Suprapubic skin (tissue), 4 donors: ENCODE measurements around the gene NFX1. TPM values are rescaled to one million over a fixed set of nuclear protein-coding genes. Genes with fewer than 3 reads are reported as not detected.

Experiments used
- DNase-seq, 2 donors: peaks; one replicate each; pipeline ENCODE4 v3.0.0-alpha.2; 2019; ENCODE audit warnings: low spot score in 2 of 2
- H3K27ac ChIP-seq: fragments of 200-600 bp; sonication (generic); one replicate; pipeline ENCODE4 v1.5.1; 2019
- H3K27me3 ChIP-seq: fragments of 200-600 bp; sonication (generic); one replicate; pipeline ENCODE4 v1.5.1; 2019
- H3K36me3 ChIP-seq: fragments of 200-600 bp; sonication (generic); one replicate; pipeline ENCODE4 v1.5.1; 2019
- H3K4me1 ChIP-seq: fragments of 200-600 bp; sonication (generic); one replicate; pipeline ENCODE4 v1.5.1; 2019
- H3K4me3 ChIP-seq: fragments of 200-600 bp; sonication (generic); one replicate; pipeline ENCODE4 v1.5.1; 2019; ENCODE audit warnings: mild to moderate bottlenecking
- H3K9me3 ChIP-seq: fragments of 200-600 bp; sonication (generic); one replicate; pipeline ENCODE4 v1.5.1; 2019
- EP300 ChIP-seq: sonication (generic); formaldehyde crosslinking; IDR thresholded peaks from one replicate; pipeline ENCODE4 v1.6.1; 2017; ENCODE audit warnings: antibody characterized with exemption
- POLR2A ChIP-seq, 2 donors: fragments of 450-650 bp; IDR thresholded peaks; one replicate each; pipeline ENCODE4 v1.6.1; 2017; ENCODE audit warnings: antibody characterized with exemption in 2 of 2, mild to moderate bottlenecking in 2 of 2, moderate library complexity in 2 of 2
- POLR2AphosphoS5 ChIP-seq, 3 donors: sonication (generic); formaldehyde crosslinking; IDR thresholded peaks; one replicate each; pipeline ENCODE4 v1.6.1; 2017; ENCODE audit warnings: antibody characterized with exemption in 3 of 3
- WGBS: methylation state at CpG from one replicate; pipeline ENCODE4 v1.1.5; 2018; 5-methylcytosine and 5-hydroxymethylcytosine counted together
- total RNA-seq, 4 donors: library from RNA; depleted of rRNA; stranded (reverse); fragments of >200 nt; gene quantifications; one replicate each; pipeline ENCODE4 v1.1.0, GENCODE V29; 2016
- TF ChIP-seq, protein P1 (sequence below), 2 donors: fragments of 200-600 bp in 1 of 2; fragments of 450-650 bp in 1 of 2; sonication (generic) in 1 of 2; IDR thresholded peaks; one replicate each; pipeline ENCODE4 v1.5.1; 2016 to 2019; ENCODE audit warnings: antibody characterized with exemption in 2 of 2, mild to moderate bottlenecking in 1 of 2, moderate library complexity in 1 of 2

NFX1 gene
- total RNA-seq, 4 donors from 2014 or later = 42.0 to 91.4 (median 46.0) TPM

DNA sequence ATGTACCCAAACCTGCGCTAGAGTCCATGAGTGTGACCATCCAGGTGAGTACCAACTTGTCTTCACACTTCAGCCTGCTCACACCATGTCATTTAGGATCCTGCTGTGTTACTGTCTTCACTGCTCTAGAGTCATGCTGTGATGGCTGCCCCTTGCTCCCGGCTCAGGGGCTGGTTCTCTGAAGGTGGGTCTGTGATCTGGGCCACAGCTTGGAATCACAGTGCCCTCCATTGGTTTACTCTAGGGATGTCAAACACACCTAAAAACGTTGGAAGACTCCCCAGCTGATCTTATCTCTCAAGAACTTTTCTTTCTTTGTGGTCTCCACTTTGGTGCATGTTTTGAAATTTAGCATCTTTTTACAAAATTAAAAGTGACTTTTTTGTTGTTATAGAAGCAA lies 53.8 kb downstream of the NFX1 start:
- no peak overlapping the region for H3K27ac ChIP-seq
- H3K27me3 ChIP-seq = no peaks in the 10 kb centered on the region
- WGBS = 75% methylated on average over 3 of the region's 3 CpGs
- H3K36me3 ChIP-seq = peaks cover 97% of the 10 kb centered on the region
- no peak overlapping the region for H3K4me3 ChIP-seq
- TF ChIP-seq POLR2A (IDR thresholded peaks at IDR 0.05) = no peak
- no peak for TF ChIP-seq EP300
- TF ChIP-seq POLR2AphosphoS5 (IDR thresholded peaks at IDR 0.05) = no peak
- TF ChIP-seq, protein P1, sequence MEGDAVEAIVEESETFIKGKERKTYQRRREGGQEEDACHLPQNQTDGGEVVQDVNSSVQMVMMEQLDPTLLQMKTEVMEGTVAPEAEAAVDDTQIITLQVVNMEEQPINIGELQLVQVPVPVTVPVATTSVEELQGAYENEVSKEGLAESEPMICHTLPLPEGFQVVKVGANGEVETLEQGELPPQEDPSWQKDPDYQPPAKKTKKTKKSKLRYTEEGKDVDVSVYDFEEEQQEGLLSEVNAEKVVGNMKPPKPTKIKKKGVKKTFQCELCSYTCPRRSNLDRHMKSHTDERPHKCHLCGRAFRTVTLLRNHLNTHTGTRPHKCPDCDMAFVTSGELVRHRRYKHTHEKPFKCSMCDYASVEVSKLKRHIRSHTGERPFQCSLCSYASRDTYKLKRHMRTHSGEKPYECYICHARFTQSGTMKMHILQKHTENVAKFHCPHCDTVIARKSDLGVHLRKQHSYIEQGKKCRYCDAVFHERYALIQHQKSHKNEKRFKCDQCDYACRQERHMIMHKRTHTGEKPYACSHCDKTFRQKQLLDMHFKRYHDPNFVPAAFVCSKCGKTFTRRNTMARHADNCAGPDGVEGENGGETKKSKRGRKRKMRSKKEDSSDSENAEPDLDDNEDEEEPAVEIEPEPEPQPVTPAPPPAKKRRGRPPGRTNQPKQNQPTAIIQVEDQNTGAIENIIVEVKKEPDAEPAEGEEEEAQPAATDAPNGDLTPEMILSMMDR (IDR thresholded peaks at IDR 0.05) = no peak
- no peaks in the 10 kb centered on the region for H3K4me1 ChIP-seq
- no peaks in the 10 kb centered on the region for H3K9me3 ChIP-seq
- DNase-seq = no peak

DNA sequence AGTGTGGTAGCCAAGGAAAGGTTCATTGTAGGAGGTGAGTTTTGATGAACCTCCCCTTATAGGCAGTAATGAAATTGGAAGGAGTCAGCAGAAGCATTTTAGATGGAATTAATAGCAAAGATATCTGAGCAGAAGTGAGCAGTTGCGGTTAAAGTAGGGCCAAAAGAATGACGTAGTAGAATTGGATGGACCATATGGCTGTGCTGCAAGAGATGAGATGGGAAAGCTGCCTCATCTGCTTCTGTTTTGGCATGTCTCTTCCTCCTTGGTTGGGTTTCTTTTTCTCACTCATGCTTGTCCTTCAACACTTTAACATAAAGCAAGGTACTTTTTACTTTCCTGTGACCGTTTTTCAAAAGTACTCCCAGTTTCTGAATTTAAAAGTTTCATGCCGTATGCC lies 56.2 kb downstream of the NFX1 start:
- DNase-seq = no peak
- no peak for TF ChIP-seq POLR2AphosphoS5 (IDR thresholded peaks at IDR 0.05)
- TF ChIP-seq EP300 = no peak
- TF ChIP-seq, protein P1 (IDR thresholded peaks at IDR 0.05) = no peak
- no peak for TF ChIP-seq POLR2A (IDR thresholded peaks at IDR 0.05)
- Histone ChIP-seq H3K4me1 (peaks cover 13% of the 10 kb centered on the region), H3K4me3 (no peak overlapping the region), H3K27ac (no peak overlapping the region), H3K36me3 (peaks cover 79% of the 10 kb centered on the region), H3K9me3 (no peaks in the 10 kb centered on the region), H3K27me3 (no peaks in the 10 kb centered on the region)
- WGBS = 85% methylated on average over 4 of the region's 4 CpGs

DNA sequence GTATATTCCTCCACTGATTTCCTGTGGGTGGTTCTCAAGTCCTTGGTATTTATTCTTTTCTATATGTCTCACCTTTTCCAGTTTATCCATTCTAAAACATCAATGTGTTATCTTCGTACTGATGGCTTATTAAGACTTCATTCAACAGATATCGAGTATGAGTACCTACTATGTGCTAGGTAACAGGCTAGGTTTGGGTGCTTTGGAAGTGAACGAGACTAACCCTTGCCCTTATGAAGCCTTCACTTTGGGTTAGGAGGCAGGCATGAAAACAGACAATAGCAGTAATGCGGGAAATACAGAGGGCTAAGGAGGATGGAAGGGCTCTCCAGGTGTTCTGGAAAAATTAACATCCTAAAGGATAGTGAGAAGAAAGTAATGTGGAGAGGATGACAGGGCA lies 58.7 kb downstream of the NFX1 start:
- no peak overlapping the region for H3K4me3 ChIP-seq
- H3K27ac ChIP-seq = peak overlapping the region; percentile 71
- no peaks in the 10 kb centered on the region for H3K27me3 ChIP-seq
- peaks cover 13% of the 10 kb centered on the region for H3K4me1 ChIP-seq
- no peaks in the 10 kb centered on the region for H3K9me3 ChIP-seq
- peaks cover 58% of the 10 kb centered on the region for H3K36me3 ChIP-seq
- DNase-seq = no peak
- whole genome bisulfite sequencing = 95% methylated on average over 4 of the region's 4 CpGs
- no peak for TF ChIP-seq EP300
- TF ChIP-seq POLR2AphosphoS5 (IDR thresholded peaks at IDR 0.05) = no peak
- TF ChIP-seq, protein P1 (IDR thresholded peaks at IDR 0.05) = no peak
- TF ChIP-seq POLR2A (IDR thresholded peaks at IDR 0.05) = no peak

DNA sequence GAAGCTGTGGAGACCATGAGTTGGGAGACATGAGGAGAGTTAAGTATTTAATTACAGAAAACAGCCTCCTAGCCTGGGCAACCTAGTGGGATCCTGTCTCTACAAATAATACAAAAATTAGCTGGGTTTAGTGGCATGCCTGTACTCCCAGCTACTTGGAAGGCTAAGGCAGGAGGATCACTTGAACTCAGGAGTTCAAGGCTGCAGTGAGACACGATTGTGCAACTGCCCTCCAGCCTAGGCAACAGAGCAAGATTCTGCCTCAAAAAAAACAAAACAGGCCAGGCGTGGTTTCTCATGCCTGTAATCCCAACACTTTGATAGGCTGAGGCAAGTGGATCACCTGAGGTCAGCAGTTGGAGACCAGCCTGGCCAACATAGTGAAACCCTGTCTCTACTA lies 59.4 kb downstream of the NFX1 start:
- TF ChIP-seq POLR2AphosphoS5 (IDR thresholded peaks at IDR 0.05) (no peak), POLR2A (IDR thresholded peaks at IDR 0.05) (no peak), EP300 (no peak)
- TF ChIP-seq, protein P1 (IDR thresholded peaks at IDR 0.05) = no peak

DNA sequence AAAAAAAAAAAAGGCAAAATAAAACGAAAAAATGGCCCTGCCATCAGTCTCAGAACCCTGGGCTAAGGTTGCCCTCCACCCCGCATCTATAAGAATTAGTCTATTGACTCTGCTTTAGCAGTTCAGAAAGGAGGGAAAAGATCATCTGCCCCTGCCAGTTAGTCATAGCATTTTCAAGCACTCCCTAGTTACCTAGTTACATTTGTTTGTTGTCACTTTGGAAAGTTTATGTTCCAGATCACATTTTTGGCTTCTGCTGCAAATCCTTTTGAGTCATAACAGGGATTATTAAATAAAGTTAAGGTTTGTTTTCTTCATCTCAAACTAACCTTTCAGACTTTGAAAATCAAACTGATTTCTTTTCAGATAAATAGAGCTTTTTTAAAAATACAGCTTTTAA lies 60.0 kb downstream of the NFX1 start:
- 50% methylated on average over 2 of the region's 2 CpGs for WGBS
- H3K36me3 ChIP-seq = peaks cover 50% of the 10 kb centered on the region
- TF ChIP-seq POLR2A (IDR thresholded peaks at IDR 0.05) = no peak
- no peak for TF ChIP-seq EP300
- TF ChIP-seq, protein P1 (IDR thresholded peaks at IDR 0.05) = no peak
- TF ChIP-seq POLR2AphosphoS5 (IDR thresholded peaks at IDR 0.05) = no peak

More for the DNA sequence above, 59.4 kb downstream of the NFX1 start:
- Histone ChIP-seq H3K4me3 (no peak overlapping the region), H3K9me3 (no peaks in the 10 kb centered on the region), H3K36me3 (peaks cover 55% of the 10 kb centered on the region), H3K4me1 (peaks cover 13% of the 10 kb centered on the region), H3K27me3 (no peaks in the 10 kb centered on the region), H3K27ac (peak overlapping the region; percentile 71)
- no peak for DNase-seq
- 51% methylated on average over 2 of the region's 2 CpGs for WGBS

More for the DNA sequence above, 60.0 kb downstream of the NFX1 start:
- H3K27me3 ChIP-seq = no peaks in the 10 kb centered on the region
- peaks cover 13% of the 10 kb centered on the region for H3K4me1 ChIP-seq
- no peaks in the 10 kb centered on the region for H3K9me3 ChIP-seq
- DNase-seq = no peak
- H3K4me3 ChIP-seq = no peak overlapping the region
- H3K27ac ChIP-seq = peak overlapping the region; percentile 79
